ENCODE data around the gene PRPF6. TPM values are rescaled to one million over a fixed set of nuclear protein-coding genes. Genes with fewer than 3 reads are reported as not detected.
A peak's percentile ranks its signal among the peaks of the same experiment; 100 is the strongest.

PRPF6 gene
- polyA plus RNA-seq, 2 of the 4 experiments (the other 2 are of a cell fraction), result 42.8 to 47.2 TPM

DNA sequence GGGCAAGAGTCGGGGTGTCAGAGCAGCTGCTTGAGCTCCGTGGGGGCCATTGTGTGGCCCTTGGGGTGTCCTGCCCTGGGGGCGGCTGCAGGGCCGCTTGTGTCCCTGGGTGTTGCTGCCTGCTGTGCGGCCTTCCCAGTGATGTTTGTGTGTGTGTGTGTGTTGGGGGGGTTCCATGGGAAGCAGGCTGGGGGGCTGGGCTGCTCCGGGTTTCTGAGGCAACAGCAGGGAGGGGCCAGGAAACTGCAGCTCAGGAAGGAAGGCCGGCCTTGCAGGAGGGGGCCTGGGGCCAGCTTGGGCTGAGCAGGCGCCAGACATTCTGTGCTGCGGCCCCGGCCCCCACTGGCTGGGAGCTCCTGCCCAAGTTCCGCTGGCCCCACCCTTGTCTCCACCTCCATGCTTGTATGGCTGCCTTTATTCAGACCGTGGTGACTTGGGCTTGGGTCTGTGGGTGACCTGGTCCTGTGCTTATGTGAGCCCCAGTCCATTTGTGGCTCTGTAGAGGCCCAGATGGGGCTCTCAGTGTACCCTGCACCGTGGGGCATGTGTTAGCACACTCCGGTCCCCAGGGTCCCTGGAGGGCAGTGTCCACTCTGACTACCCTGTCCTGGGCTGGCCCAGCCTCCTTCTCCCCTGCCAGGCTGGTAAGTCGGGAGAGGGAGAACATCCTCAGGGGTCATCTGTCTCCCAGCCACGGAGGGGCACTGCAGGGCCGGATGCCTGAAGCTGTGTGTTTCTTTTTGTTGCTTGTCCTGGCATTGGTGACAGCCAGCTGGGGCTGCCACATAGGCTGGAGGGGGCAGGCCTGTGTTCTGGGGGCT lies 73.1 kb downstream of the PRPF6 start:
- FAIRE-seq, result no peak
- peak; percentile 30 to 57; a peak in 5 of 6 replicates for ATAC-seq
- DNase-seq (ENCODE audit: low read depth in 1 of 2, low spot score in 1 of 2), result peak; percentile 52 to 68
- no peaks in the 10 kb centered on the region for H3K9me3 ChIP-seq
- H3K4me3 ChIP-seq, result no peak overlapping the region
- POLR2A ChIA-PET, result interaction anchor here (1.0 to 6.5 kb wide), 4 partner anchors 8 to 73 kb away, joined by 3 to 29 read pairs (median 4); partner anchors contain the start of gene TCEA2
- CTCF ChIA-PET, result interaction anchor here (0.7 to 6.1 kb wide), 16 partner anchors 8 to 80 kb away, joined by 3 to 85 read pairs (median 5); partner anchors contain the start of genes C20orf204, RGS19 and TCEA2
- H3K4me2 ChIP-seq, result no peak overlapping the region
- H3K4me1 ChIP-seq, result peaks cover 55% of the 10 kb centered on the region
- TF ChIP-seq BHLHE40 (IDR thresholded peaks at IDR 0.05; ENCODE audit: low read depth, low read length) (no peak), RAD21 (conservative IDR thresholded peaks at IDR 0.05 in 1 of 2, IDR thresholded peaks at IDR 0.05 in 1 of 2) (peak in 1 of 2 experiments; percentile 51; a peak in 2 of 5 replicates)
- TF ChIP-seq, protein P1, sequence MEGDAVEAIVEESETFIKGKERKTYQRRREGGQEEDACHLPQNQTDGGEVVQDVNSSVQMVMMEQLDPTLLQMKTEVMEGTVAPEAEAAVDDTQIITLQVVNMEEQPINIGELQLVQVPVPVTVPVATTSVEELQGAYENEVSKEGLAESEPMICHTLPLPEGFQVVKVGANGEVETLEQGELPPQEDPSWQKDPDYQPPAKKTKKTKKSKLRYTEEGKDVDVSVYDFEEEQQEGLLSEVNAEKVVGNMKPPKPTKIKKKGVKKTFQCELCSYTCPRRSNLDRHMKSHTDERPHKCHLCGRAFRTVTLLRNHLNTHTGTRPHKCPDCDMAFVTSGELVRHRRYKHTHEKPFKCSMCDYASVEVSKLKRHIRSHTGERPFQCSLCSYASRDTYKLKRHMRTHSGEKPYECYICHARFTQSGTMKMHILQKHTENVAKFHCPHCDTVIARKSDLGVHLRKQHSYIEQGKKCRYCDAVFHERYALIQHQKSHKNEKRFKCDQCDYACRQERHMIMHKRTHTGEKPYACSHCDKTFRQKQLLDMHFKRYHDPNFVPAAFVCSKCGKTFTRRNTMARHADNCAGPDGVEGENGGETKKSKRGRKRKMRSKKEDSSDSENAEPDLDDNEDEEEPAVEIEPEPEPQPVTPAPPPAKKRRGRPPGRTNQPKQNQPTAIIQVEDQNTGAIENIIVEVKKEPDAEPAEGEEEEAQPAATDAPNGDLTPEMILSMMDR (IDR thresholded peaks at IDR 0.05), result peak; percentile 19; the same call in 2 of the 3 replicates
- H3K27ac ChIP-seq, result peak overlapping the region in 1 of 2 experiments; percentile 55; a peak in 3 of 6 replicates
- 62% methylated on average over 12 of the region's 17 CpGs for WGBS (ENCODE audit: missing lambda C conversion rate)

DNA sequence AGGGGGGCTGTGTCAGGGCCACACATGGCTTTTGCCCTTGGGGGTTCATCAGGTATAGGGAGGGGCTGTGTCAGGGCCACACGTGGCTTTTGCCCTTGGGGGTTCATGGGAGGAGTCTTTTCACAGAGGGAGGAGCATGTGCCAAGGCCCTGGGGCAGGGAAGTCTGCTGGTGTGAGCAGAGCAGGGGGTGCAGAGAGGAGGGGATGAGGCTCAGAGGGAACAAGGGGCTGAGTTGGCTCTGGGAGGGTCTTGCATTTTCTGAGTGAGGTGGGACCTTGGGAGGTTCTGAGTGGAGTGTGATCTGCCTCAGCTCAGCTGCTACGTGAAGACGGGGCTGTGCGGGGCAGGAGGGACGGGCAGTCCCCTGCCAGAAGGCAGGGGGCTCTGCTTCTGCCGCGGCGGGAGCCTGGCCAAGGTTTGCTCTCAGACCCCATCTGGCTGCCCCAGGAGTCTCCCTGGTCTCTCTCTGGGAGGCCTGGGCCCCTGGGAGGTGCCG lies 74.5 kb downstream of the PRPF6 start:
- 76% methylated on average over 5 of the region's 9 CpGs for WGBS (ENCODE audit: missing lambda C conversion rate)
- no peak for ATAC-seq
- H3K4me1 ChIP-seq, result peaks cover 47% of the 10 kb centered on the region
- no peak for FAIRE-seq
- ChIA-PET CTCF (interaction anchor here (0.8 to 6.1 kb wide), 4 partner anchors 11 to 28 kb away, joined by 3 to 85 read pairs (median 6); no protein-coding TSS in a partner anchor), POLR2A (no interaction called here)
- H3K4me2 ChIP-seq, result peak overlapping the region; percentile 42; the same call in 2 of the 3 replicates
- no peak for DNase-seq (ENCODE audit: low read depth in 1 of 2, low spot score in 1 of 2)
- H3K9me3 ChIP-seq, result no peaks in the 10 kb centered on the region
- TF ChIP-seq KDM1A (IDR thresholded peaks at IDR 0.05; ENCODE audit: low read depth), result 0 out of 2 replicates have a peak, but pooled peaks have one; percentile 25
- TF ChIP-seq, protein P2, sequence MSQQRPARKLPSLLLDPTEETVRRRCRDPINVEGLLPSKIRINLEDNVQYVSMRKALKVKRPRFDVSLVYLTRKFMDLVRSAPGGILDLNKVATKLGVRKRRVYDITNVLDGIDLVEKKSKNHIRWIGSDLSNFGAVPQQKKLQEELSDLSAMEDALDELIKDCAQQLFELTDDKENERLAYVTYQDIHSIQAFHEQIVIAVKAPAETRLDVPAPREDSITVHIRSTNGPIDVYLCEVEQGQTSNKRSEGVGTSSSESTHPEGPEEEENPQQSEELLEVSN (IDR thresholded peaks at IDR 0.05; ENCODE audit: borderline replicate concordance, low read depth), result no peak
- H3K4me3 ChIP-seq, result no peak overlapping the region
- peak overlapping the region; percentile 31 to 75; a peak in 3 of 6 replicates for H3K27ac ChIP-seq

DNA sequence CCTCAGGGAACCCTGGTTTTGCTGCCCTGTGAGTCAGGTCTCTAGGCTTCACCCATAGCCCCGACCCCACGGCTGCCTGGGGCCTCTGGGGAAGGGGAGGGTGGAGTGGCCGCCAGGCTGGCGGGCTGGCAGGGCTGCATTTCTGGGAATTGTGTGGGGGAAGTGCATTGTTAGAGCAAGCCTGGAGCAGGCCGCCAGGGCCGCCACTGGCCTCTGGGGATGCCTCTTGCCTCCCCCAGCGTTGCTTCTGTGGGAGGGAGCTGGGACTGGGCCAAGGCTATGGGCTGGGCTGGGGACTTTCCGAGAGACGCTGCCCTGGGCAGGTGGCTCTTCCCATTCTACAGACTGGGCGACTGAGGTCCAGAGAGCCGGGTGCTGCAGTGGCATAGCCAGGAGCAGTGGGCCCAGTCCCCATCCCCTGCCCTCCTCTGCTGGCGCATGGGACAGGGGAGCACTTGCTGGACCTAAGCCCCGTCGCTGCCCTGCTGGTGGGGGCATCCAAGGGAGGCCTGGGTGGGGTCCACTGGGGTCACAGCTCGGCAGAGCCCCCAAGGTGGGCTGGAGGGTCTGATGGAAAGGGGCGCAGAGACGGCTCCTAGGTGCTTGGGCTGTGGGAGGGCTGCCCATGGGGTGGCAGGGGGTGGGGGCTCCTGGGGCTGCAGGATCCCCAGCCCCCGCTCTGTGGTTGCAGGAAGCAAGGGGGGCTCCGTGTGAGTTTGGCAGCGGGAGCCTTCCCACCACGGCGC lies 75.1 kb downstream of the PRPF6 start:
- CTCF ChIA-PET, result interaction anchor here (0.8 to 7.2 kb wide), 8 partner anchors 12 to 80 kb away, joined by 3 to 143 read pairs (median 8); partner anchors contain the start of gene C20orf204

DNA sequence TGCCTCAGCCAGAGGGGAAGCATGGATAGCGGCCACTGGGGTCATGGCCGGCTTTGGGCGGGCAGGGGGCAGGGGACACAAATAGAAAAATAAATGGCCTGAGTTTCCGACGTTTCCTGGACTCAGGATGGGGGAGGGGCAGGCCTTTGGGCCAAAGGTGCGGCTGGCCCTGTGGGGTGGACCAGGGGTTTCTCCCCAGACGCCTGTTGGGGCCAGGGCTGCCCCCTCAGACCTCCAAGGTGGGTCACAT lies 75.6 kb downstream of the PRPF6 start:
- Histone ChIP-seq H3K4me2 (no peak overlapping the region), H3K9me3 (no peaks in the 10 kb centered on the region), H3K4me1 (peaks cover 44% of the 10 kb centered on the region), H3K27ac (peak overlapping the region in 1 of 2 experiments; percentile 75; a peak in 3 of 6 replicates), H3K4me3 (no peak overlapping the region)
- WGBS (ENCODE audit: missing lambda C conversion rate), result 67% methylated on average over 4 of the region's 7 CpGs
- ATAC-seq (no peak), FAIRE-seq (no peak), DNase-seq (ENCODE audit: low read depth in 1 of 2, low spot score in 1 of 2) (no peak)
- TF ChIP-seq KDM1A (IDR thresholded peaks at IDR 0.05; ENCODE audit: low read depth) (no peak), ZSCAN20 (CRISPR knock-in tag; IDR thresholded peaks at IDR 0.05) (no peak), CBX8 (IDR thresholded peaks at IDR 0.05) (no peak), TP53 (CRISPR knock-in tag; IDR thresholded peaks at IDR 0.05) (no peak), EHMT2 (IDR thresholded peaks at IDR 0.05; ENCODE audit: low read depth) (no peak), RARB (CRISPR knock-in tag; IDR thresholded peaks at IDR 0.05) (no peak), RCOR1 (IDR thresholded peaks at IDR 0.05; ENCODE audit: low read depth, low read length) (no peak), NR3C1 (IDR thresholded peaks at IDR 0.05) (no peak), TFCP2L1 (CRISPR knock-in tag; IDR thresholded peaks at IDR 0.05) (no peak), POLR2AphosphoS2 (conservative IDR thresholded peaks at IDR 0.05; ENCODE audit: low read length) (no peak)
- TF ChIP-seq, protein P3, sequence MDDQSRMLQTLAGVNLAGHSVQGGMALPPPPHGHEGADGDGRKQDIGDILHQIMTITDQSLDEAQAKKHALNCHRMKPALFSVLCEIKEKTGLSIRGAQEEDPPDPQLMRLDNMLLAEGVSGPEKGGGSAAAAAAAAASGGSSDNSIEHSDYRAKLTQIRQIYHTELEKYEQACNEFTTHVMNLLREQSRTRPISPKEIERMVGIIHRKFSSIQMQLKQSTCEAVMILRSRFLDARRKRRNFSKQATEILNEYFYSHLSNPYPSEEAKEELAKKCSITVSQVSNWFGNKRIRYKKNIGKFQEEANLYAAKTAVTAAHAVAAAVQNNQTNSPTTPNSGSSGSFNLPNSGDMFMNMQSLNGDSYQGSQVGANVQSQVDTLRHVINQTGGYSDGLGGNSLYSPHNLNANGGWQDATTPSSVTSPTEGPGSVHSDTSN (IDR thresholded peaks at IDR 0.05), result no peak
- TF ChIP-seq, protein P2 (IDR thresholded peaks at IDR 0.05; ENCODE audit: borderline replicate concordance, low read depth), result no peak
- TF ChIP-seq, protein P4, sequence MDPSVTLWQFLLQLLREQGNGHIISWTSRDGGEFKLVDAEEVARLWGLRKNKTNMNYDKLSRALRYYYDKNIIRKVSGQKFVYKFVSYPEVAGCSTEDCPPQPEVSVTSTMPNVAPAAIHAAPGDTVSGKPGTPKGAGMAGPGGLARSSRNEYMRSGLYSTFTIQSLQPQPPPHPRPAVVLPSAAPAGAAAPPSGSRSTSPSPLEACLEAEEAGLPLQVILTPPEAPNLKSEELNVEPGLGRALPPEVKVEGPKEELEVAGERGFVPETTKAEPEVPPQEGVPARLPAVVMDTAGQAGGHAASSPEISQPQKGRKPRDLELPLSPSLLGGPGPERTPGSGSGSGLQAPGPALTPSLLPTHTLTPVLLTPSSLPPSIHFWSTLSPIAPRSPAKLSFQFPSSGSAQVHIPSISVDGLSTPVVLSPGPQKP (IDR thresholded peaks at IDR 0.05; ENCODE audit: low read depth, low read length), result no peak
- ChIA-PET CTCF (interaction anchor here (1.3 to 7.2 kb wide), 6 partner anchors 13 to 81 kb away, joined by 4 to 143 read pairs (median 8); partner anchors contain the start of gene C20orf204), POLR2A (no interaction called here)

More for the DNA sequence above, 75.1 kb downstream of the PRPF6 start:
- H3K4me3 ChIP-seq, result no peak overlapping the region
- peak overlapping the region; percentile 42; the same call in 2 of the 3 replicates for H3K4me2 ChIP-seq
- H3K9me3 ChIP-seq, result no peaks in the 10 kb centered on the region
- peak in 1 of 2 experiments; percentile 5; a peak in 2 of 6 replicates for ATAC-seq
- POLR2A ChIA-PET, result no interaction called here
- H3K4me1 ChIP-seq, result peaks cover 47% of the 10 kb centered on the region
- peak in 1 of 2 experiments; percentile 44 for DNase-seq (ENCODE audit: low read depth in 1 of 2, low spot score in 1 of 2)
- WGBS (ENCODE audit: missing lambda C conversion rate), result 46% methylated on average over 9 of the region's 22 CpGs
- no peak for FAIRE-seq
- peak overlapping the region; percentile 31 to 75; a peak in 3 of 6 replicates for H3K27ac ChIP-seq
- peak; percentile 86; the same call in 1 of the 2 replicates for TF ChIP-seq KDM1A (IDR thresholded peaks at IDR 0.05; ENCODE audit: low read depth)
- TF ChIP-seq FOXS1 (CRISPR knock-in tag; IDR thresholded peaks at IDR 0.05), result no peak
